GM21447 (cell line): Measurements from ENCODE around the gene TSC22D3.
"Not testable (repeated sequence)": the region's sequence is repeated elsewhere in the genome, so short reads cannot be mapped to it uniquely, and the experiment has no call there.

Source experiments
- ATAC-seq: cut with Tn5 transposase; IDR thresholded peaks from one replicate; pipeline ENCODE4 v1.9.1; 2021; ENCODE audit not compliant: unreplicated experiment

Gene TSC22D3

DNA sequence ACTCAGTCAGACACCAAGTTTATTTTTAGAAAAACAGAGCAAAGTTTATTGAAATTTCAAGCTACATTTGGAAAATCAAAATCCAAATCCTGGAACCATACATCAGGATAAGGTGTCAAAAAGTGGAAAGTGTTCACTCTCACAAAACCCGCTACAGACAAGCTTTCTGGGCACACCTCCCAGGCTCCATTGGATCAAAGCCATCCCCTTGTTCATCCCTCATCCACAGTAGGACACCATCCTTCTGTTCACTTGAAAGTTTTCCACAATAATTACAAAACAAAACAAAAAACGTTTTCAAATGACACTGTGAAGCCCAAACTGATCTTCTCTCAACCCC, 62.4 kb downstream of the TSC22D3 start:
- no peak for ATAC-seq

GRCh38 chrX:107712231-107713202, 63.1 kb downstream of the TSC22D3 start:
- no peak for ATAC-seq

- ATAC-seq, result no peak
These were observed 63.9 kb downstream of the TSC22D3 start for GRCh38 chrX:107711521-107712181.

DNA sequence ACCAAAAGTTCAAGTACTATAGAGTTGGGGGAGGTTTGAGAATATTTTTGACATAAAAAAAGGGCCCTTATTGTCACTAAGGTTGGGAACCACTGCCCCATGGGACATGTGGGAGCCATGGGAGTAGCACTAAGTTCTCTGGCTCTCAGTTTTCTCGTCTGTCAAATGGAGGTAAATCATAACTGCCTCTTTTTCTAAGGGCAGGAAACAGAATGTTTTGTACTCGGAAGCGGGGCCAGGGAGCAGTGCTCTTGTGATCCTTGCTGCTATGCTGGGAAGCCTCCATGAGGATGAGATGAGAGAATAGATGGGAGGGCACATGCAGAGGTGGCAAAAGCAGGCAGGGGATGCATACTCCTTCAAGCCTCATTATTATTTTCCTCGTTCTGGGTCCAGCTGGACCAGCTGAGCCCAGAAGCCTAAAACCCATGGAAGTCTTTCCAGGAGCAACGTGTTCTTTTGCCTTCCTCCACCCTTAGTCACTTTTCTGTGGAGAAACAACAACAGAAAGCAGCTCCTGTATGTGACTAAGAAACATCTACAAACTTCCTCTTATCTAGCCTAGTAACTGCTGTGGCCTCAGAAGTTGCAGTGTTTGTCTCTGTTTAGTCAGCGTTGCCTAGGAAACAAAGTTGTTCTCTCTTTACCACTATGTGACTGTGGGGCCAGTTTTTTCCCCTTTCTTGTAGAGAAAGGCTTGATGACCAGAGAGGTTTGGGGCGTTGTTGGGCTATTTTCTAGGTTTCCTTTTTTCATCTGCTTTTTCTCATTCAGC, 64.8 kb downstream of the TSC22D3 start:
- peak; percentile 89 for ATAC-seq

GRCh38 chrX:107709266-107709806, 66.3 kb downstream of the TSC22D3 start:
- ATAC-seq, result peak; percentile 18

DNA sequence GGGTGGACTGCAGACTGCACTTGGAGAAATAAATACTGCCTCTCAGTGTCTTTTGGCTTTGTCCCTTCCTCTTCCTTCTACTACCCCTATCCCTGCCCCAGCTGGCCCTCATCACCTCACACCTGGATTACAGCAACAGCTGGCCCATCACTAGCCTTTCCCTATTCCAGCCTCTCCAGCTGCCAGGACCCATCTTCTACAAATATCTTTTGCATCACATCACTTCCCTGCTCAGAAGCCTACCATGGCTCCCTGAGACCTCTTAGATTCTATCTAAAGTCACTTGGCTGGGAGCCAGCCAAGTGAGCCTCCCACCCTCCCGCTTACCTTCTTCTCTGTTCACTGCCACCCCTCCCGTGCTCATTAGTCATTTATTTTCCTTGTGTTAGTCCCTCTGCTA, 66.8 kb downstream of the TSC22D3 start:
- no peak for ATAC-seq

- no peak for ATAC-seq
These were observed 67.7 kb downstream of the TSC22D3 start for GRCh38 chrX:107707866-107708265.

DNA sequence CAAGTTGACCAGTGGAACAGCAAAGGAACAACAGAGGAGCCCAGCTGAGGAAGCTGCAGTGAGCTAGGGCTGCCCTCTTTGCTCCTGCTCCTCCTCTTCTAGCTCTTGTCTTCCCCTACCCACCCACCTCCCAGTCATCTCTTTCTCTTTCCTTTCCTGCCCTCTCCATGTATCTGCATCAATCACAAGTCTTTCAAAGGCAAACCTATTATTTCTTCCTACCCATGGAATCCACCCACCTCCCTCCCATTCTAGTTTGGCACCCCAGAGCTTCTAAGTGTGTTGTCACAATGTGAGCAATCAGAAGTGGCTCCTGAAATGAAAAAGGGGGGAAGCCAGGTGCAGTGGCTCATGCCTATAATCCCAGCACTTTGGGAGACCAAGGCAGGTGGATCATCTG, 69.3 kb downstream of the TSC22D3 start:
- no peak for ATAC-seq

DNA sequence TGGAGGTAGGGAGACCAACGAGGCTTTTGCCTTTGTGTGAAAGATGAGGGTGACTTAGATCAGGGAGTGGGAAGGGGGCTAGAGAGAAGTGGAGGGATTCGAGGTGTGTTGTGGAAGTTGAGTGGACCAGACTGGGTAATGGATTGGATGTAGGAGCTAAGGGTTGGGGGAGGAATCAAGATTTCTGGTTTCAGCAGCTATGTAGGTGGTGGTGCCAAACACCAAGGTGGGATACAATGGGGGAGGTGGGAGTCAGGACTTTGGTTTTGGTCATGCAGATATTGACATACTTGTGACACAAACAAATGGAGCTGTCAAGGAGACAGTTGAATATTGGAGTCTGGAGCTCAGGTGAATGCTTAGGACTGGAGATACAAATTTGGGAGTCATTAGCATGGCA, 71.0 kb downstream of the TSC22D3 start:
- no peak for ATAC-seq

- ATAC-seq, result no peak
These were observed 71.4 kb downstream of the TSC22D3 start for GRCh38 chrX:107704181-107704580.

- peak; percentile 84 for ATAC-seq
These were observed 74.0 kb downstream of the TSC22D3 start for GRCh38 chrX:107701493-107702121.

GRCh38 chrX:107700790-107701189, 74.8 kb downstream of the TSC22D3 start:
- ATAC-seq, result no peak

DNA sequence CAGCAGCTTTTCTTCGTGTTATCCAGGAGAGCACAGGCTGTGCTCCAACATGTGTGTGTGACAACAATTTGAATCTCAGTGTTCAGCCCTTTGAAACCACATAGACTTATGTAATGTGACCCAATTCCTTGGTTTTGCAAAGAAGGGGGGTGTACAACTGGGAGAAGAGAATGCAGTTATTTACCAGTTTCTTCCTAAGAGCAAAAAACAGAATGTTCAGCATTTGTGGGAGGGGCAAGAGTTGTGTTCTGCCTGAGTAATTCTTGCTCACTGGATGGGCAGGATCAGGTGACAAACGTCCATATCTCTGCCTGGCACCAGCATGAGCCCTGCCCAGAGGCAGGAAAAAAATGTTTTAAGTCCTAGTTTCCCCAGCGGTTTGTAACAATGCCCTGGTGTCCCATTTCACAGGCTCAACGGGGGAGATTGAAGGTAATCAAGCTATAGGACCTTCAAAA, 75.2 kb downstream of the TSC22D3 start:
- ATAC-seq, result no peak

DNA sequence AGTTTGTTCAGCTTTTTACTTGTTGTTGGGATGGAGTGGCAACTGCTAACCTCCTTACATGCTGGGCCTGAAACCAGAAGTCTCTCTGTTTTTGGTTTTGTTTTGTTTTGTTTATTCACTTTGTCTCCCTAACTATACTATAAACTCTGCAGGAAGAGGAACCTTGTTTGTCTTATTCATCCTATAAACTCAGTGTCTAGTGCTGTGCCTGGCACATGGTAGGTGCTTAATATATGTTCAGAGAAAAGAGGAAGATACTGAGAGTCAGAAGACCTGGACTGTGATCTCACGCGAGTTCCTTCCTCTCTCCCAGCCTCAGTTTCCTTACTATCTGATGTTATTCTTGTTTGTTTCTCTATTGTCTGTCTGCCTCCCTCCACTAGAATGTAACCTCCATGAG, 76.0 kb downstream of the TSC22D3 start:
- ATAC-seq, result no peak

DNA sequence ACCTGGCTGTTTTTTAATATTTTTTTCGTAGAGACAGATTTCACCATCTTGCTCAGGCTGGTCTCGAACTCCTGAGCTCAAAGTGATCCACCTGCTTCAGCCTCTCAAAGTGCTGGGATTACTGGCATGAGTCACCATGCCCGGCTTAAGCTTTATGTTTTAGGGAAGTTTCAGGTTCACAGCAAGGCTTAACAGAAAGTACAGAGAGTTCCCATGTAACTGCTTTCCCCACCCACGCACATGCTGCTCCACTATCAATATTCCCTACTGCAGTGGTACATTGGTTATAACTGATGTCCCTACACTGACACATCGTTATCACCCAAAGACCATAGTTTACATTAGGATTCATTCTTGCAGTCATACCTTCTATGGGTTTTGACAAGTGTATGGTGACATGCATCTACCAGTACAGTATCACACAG, 84.6 kb downstream of the TSC22D3 start:
- ATAC-seq, result no peak

DNA sequence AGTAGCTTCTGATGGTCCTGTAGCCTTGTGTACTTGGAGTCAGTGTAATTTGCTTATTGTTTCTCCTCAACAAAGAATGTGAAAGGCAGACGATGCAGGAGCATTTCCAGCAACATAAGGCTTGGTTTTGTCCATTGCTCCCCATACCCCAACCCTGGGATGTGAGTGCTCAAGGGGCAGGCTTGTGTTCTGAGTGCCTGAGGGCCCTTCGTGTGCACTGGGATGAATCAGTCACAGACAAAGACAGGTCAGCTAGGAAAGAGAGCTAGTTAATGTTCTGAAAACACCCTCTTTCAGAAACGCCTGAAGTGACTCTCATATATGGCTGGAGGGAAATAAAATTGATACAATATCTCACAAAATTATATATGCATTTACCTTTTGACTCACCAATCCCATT, 88.1 kb downstream of the TSC22D3 start:
- ATAC-seq, result no peak

DNA sequence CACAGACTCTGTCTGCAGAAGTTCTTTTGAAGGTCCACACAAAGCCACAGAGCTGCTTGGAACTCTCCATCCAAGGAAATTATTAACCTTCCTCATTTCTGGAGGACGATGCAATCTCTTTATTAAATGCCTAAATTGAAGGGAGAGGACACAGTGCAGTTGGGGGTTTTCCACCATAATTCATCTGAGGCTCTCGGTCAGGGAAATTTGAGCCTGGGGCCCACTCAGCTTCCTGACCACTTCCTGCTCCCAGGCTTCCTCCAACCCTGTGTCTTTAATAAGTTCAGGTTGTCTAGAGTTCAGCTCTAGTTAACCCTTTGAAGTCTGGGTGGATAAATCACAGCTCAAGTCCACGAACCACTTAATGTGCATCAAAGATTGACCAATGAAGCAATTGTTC, 88.8 kb downstream of the TSC22D3 start:
- no peak for ATAC-seq

DNA sequence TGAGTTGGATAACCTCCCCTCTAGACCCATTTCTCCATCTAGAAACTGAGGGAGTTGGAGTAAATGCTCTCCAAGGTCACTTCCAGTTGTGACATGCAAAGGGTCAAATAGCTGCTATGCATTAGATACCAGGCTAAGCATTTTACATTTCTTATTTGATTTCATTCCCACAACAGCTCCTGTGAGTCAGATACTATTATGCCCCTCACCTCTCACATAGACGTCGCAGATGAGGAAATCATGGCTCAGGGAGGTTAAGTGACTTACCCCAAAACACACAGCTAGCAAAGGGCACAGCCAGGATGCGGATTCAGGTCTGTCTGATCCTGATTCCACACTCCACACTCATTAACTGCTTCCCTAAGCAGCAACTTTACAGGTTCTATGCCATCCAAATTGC, 89.6 kb downstream of the TSC22D3 start:
- no peak for ATAC-seq

DNA sequence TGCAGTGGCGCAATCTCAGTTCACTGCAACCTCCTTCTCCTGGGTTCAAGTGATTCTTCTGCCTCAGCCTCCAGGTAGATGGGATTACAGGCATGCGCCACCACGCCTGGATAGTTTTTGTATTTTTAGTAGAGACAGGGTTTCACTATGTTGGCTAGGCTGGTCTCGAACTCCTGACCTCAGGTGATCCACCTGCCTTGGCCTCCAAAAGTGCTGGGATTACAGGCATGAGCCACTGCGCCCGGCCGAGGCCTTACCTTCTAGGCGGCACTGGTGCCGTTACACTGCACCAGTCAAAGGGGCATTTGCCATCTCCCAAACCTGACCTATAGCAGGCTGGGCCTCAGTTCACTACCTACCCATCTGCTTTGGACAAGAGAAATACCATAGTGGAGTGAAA, 90.0 kb downstream of the TSC22D3 start:
- ATAC-seq, result not testable (repeated sequence)

GRCh38 chrX:107684956-107685385, 90.6 kb downstream of the TSC22D3 start:
- ATAC-seq, result peak; percentile 87

DNA sequence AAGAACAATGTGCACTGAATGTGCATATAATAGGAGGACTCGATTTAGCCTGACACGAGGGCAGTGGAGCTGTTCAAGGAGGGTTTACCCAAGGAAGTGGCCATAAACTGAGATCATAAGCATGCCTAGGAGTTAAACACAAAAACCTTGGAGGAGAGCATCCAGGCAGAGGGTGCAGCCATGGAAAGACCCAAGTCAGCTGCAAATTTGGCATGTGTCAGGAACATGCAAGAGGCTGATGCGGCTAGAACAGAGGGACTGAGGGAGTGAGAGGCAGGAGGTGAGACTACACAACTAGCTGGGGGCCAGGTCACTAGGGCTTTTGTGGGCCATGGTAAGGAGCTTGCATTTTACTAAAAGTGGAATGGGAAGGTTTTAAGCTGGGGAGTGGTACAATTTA, 91.7 kb downstream of the TSC22D3 start:
- no peak for ATAC-seq
